Body of pancreas (tissue), 4 donors: ENCODE results near the gene PPP3R1. TPM values are rescaled to one million over a fixed set of nuclear protein-coding genes. Genes with fewer than 3 reads are reported as not detected.

Source experiments
- ATAC-seq: fragments of 150-250 bp; one replicate; pipeline ENCODE4 v1.9.1; 2016
- DNase-seq, 4 donors: peaks; one replicate each; pipeline ENCODE4 v3.0.0-alpha.2; 2019
- H3K27ac ChIP-seq, 4 donors: fragments of 200-600 bp; sonication (generic); 1 replicate in 3 of 4; 2 replicates in 1 of 4; pipeline versions ENCODE4 v1.5.1 to v1.6.1; 2016 to 2019; ENCODE audit warnings: mild to moderate bottlenecking in 1 of 4, mixed read lengths in 1 of 4, moderate library complexity in 1 of 4
- H3K27me3 ChIP-seq, 2 donors: fragments of 200-600 bp; sonication (generic); one replicate each; pipeline ENCODE4 v1.6.0; 2016; ENCODE audit warnings: mild to moderate bottlenecking in 1 of 2
- H3K36me3 ChIP-seq, 2 donors: fragments of 200-600 bp; sonication (generic); replicated peaks in 1 of 2; 2 replicates each; pipeline ENCODE4 v1.5.1; 2016; ENCODE audit warnings: low read depth in 2 of 2; ENCODE audit not compliant: insufficient read depth in 1 of 2
- H3K4me1 ChIP-seq: fragments of 200-600 bp; sonication (generic); one replicate; pipeline ENCODE4 v1.6.0; 2016
- H3K4me3 ChIP-seq, 2 donors: fragments of 200-600 bp; sonication (generic); 1 replicate in 1 of 2; 2 replicates in 1 of 2; pipeline ENCODE4 v1.5.1; 2016 to 2019
- H3K9me3 ChIP-seq, 3 donors: fragments of 200-600 bp; sonication (generic); 1 replicate in 2 of 3; 2 replicates in 1 of 3; pipeline ENCODE4 v1.5.1; 2016
- POLR2A ChIP-seq, 3 donors: fragments of 450-650 bp; IDR thresholded peaks; one replicate each; pipeline ENCODE4 v1.6.1; 2016; ENCODE audit warnings: antibody characterized with exemption in 3 of 3, mild to moderate bottlenecking in 2 of 3
- WGBS, 2 donors: methylation state at CpG; one replicate each; pipeline ENCODE4 v1.1.5; 2017; 5-methylcytosine and 5-hydroxymethylcytosine counted together
- intact Hi-C: fragments of 100-400 bp; cut with DNase I; formaldehyde crosslinking; loops from one replicate; pipeline ENCODE4 v1.15.1; 2023
- total RNA-seq, 2 donors: library from RNA; depleted of rRNA; stranded (reverse); fragments of >200 nt; gene quantifications; one replicate each; pipeline ENCODE4 v1.1.0, GENCODE V29; 2016
- TF ChIP-seq, protein P1 (sequence below), 7 experiments: fragments of 450-650 bp in 4 of 7; fragments of 200-600 bp in 3 of 7; sonication (generic) in 3 of 7; IDR thresholded peaks; one replicate each; pipeline ENCODE4 v1.5.1; 2016 to 2019; ENCODE audit warnings: antibody characterized with exemption in 7 of 7

Gene PPP3R1
- total RNA-seq, 2 donors from 2014 or later, result 11.2 to 15.6 TPM

DNA sequence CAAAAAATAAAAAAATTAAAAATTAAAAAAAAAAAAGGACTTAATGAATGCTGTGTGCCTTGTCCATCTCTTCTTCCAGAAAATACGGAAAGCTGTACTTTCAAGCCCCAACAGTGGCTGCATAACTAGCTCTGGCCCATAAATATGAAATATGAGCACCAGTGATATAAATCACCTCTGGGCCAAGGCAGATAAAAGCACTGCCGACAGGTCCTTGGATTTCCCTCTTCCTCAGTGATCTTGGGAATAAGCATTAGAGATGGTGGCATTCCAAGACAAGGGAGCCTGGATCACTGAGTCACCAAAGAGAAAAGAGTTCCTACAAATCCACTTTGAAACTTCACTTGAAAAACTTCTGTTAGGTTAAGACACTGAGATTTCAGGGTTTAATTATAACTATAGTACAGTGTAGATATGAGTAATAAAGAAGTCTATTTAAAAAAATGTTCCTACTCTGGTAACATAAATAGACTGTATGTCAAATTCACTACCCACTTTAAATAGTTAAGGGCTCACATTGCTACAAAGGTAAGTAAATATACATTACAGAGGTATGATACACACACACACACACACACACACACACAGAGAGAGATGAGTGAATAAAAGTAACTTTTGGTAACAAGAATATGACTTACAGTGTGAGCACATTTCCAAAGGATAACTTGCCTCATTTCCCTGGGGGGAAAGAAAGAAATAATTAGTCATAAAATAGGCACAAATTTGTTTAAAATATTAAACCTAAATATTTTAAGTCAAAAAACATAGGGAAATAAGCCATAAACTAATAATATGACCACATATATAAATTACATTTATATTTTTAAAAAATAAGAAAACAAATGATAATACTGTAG, 35.6 kb downstream of the PPP3R1 start:
- Histone ChIP-seq H3K9me3 (no peaks in the 10 kb centered on the region), H3K27ac (no peak overlapping the region), H3K36me3 (peaks cover 0 to 3% of the 10 kb centered on the region in 2 donors), H3K27me3 (no peaks in the 10 kb centered on the region), H3K4me3 (no peak overlapping the region), H3K4me1 (peaks cover 32% of the 10 kb centered on the region)
- WGBS, 2 donors, result 48 to 50% methylated on average over 2 of the region's 2 CpGs
- intact Hi-C loops, result no loop called here
- TF ChIP-seq POLR2A (IDR thresholded peaks at IDR 0.05), result no peak
- DNase-seq, result no peak
- no peak for ATAC-seq

DNA sequence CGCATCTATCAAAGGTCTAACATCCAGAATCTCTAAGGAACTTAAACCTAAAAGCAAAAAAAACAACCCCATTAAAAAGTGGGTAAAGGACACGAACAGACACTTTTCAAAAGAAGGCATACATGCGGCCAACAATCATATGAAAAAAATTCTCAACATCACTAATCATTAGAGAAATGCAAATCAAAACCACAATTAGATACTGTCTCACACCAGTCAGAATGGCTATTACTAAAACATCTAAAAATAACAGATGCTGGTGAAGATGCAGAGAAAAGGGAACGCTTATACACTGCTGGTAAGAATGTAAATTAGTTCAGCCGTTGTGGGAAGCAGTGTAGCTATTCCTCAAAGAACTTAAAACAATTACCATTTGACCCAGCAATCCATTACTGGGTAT, 38.0 kb downstream of the PPP3R1 start:
- Histone ChIP-seq H3K4me3 (no peak overlapping the region), H3K36me3 (peaks cover 0 to 3% of the 10 kb centered on the region in 2 donors), H3K4me1 (peaks cover 26% of the 10 kb centered on the region), H3K27me3 (no peaks in the 10 kb centered on the region), H3K27ac (no peak overlapping the region), H3K9me3 (no peaks in the 10 kb centered on the region)
- WGBS, 2 donors, result 87 to 90% methylated on average over 5 of the region's 5 CpGs
- no peak for DNase-seq
- TF ChIP-seq, protein P1, sequence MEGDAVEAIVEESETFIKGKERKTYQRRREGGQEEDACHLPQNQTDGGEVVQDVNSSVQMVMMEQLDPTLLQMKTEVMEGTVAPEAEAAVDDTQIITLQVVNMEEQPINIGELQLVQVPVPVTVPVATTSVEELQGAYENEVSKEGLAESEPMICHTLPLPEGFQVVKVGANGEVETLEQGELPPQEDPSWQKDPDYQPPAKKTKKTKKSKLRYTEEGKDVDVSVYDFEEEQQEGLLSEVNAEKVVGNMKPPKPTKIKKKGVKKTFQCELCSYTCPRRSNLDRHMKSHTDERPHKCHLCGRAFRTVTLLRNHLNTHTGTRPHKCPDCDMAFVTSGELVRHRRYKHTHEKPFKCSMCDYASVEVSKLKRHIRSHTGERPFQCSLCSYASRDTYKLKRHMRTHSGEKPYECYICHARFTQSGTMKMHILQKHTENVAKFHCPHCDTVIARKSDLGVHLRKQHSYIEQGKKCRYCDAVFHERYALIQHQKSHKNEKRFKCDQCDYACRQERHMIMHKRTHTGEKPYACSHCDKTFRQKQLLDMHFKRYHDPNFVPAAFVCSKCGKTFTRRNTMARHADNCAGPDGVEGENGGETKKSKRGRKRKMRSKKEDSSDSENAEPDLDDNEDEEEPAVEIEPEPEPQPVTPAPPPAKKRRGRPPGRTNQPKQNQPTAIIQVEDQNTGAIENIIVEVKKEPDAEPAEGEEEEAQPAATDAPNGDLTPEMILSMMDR (IDR thresholded peaks at IDR 0.05), result no peak
- TF ChIP-seq POLR2A (IDR thresholded peaks at IDR 0.05), result no peak
- intact Hi-C loops, result no loop called here
- no peak for ATAC-seq

DNA sequence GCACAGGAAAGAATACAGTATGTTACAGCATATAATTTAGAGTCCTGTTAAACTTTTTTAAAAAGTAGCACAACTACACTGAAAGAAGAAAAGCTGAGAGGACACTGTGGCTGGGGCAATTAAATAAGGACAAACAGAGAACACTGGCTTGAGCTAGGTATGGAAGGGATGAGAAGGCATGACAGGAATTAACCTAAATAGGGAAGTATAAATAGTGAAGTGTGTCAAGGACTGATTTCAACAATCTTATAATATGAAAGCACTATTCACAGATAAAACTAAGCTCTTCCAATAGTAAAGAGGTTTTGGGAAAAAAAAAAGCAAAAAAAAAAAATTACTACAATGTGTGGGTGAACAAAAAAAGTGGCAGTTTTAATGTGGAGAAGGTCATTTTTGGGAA, 45.5 kb downstream of the PPP3R1 start:
- Histone ChIP-seq H3K4me1 (peaks cover 22% of the 10 kb centered on the region), H3K4me3 (no peak overlapping the region), H3K9me3 (no peaks in the 10 kb centered on the region), H3K27ac (no peak overlapping the region), H3K27me3 (no peaks in the 10 kb centered on the region), H3K36me3 (no peaks in the 10 kb centered on the region)
- ATAC-seq (no peak), DNase-seq (no peak)
- TF ChIP-seq, protein P1 (IDR thresholded peaks at IDR 0.05), result no peak
- no peak for TF ChIP-seq POLR2A (IDR thresholded peaks at IDR 0.05)
- intact Hi-C loops, result no loop called here

DNA sequence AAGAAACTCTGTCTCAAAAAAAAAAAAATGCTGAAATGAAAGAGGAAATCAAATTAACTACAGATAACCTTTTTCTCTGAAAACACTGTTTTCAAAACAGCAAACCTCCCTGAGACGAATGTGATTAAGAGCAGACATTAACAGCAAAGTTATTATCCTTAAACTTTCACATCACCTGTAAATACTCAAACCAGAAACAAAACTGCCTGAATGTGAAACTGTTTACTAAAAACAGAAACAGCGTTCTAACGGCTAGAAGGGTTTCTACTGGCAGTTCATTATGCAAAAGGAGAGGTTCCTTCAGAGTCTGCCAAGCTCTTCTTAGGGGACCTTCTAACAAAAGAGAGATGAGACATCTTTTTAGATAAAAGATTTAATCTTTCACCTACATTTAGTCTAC, 48.7 kb downstream of the PPP3R1 start:
- H3K4me3 ChIP-seq, result no peak overlapping the region
- no peaks in the 10 kb centered on the region for H3K9me3 ChIP-seq
- WGBS, 2 donors, result 72% methylated on average over 3 of the region's 3 CpGs
- no peaks in the 10 kb centered on the region for H3K36me3 ChIP-seq
- H3K27ac ChIP-seq, result no peak overlapping the region
- TF ChIP-seq, protein P1 (IDR thresholded peaks at IDR 0.05), result no peak
- TF ChIP-seq POLR2A (IDR thresholded peaks at IDR 0.05), result no peak
- DNase-seq (no peak), ATAC-seq (no peak)
- intact Hi-C loops, result no loop called here
- H3K27me3 ChIP-seq, result no peaks in the 10 kb centered on the region
- H3K4me1 ChIP-seq, result peaks cover 22% of the 10 kb centered on the region

DNA sequence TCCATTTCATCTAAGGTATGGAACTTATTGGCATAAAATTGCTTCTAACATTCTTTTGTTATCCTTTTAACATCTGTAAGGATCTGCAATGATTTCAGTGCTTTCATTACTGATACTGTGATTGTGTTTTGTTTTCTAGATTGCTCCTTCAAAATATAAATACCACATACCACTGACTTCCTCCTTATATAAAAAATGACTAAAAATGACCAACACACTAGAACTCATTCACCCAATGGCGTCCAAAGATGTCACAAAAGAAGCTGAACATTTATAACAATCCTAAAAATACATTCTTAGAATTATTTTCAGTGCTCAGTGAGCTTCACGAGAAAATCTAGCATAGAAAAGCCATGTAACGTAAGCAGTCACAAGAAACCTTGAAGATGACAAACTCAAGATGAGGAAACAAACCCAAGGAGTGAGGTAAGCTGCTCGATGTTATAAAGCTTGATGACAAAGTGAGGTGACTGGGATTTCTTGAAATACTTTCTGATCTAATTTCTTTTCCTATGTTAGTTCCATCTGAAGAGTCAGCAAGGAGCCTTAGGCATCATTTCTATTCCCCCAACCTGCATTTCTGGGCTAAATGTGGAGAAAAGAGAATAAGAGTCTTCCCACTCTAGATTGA, 52.1 kb downstream of the PPP3R1 start:
- H3K4me3 ChIP-seq, result no peak overlapping the region
- no peaks in the 10 kb centered on the region for H3K9me3 ChIP-seq
- no peaks in the 10 kb centered on the region for H3K27me3 ChIP-seq
- no peaks in the 10 kb centered on the region for H3K36me3 ChIP-seq
- 65 to 89% methylated on average over 4 of the region's 4 CpGs for WGBS, 2 donors
- intact Hi-C loops, result no loop called here
- TF ChIP-seq POLR2A (IDR thresholded peaks at IDR 0.05), result no peak
- TF ChIP-seq, protein P1 (IDR thresholded peaks at IDR 0.05), result no peak
- DNase-seq (no peak), ATAC-seq (no peak)
- peaks cover 14% of the 10 kb centered on the region for H3K4me1 ChIP-seq
- no peak overlapping the region for H3K27ac ChIP-seq
